Liver (tissue), 9 donors: ENCODE results near the gene PADI3. TPM values are rescaled to one million over a fixed set of nuclear protein-coding genes. Genes with fewer than 3 reads are reported as not detected.

ENCODE experiments used
- DNase-seq: peaks from one replicate; pipeline ENCODE4 v3.0.0-alpha.2; 2017; ENCODE audit warnings: low spot score
- H3K27ac ChIP-seq, 2 donors: one replicate each; pipeline ENCODE4 v1.7.0; 2013; ENCODE audit warnings: inconsistent platforms in 2 of 2, low read length in 2 of 2, control low read depth in 1 of 2, low read depth in 1 of 2, mild to moderate bottlenecking in 1 of 2
- H3K27me3 ChIP-seq, 4 donors: one replicate each; pipeline versions ENCODE4 v1.6.1 to v1.7.0; 2013; ENCODE audit warnings: low read length in 3 of 4, inconsistent platforms in 1 of 4, mild to moderate bottlenecking in 1 of 4, moderate library complexity in 1 of 4; ENCODE audit not compliant: control insufficient read depth in 4 of 4, insufficient read depth in 4 of 4
- H3K36me3 ChIP-seq, 4 donors: one replicate each; pipeline versions ENCODE4 v1.6.1 to v1.7.0; 2013; ENCODE audit warnings: low read length in 3 of 4, mild to moderate bottlenecking in 3 of 4, low read depth in 1 of 4, moderate library complexity in 1 of 4; ENCODE audit not compliant: control insufficient read depth in 4 of 4, insufficient read depth in 3 of 4
- H3K4me1 ChIP-seq, 4 donors: one replicate each; pipeline versions ENCODE4 v1.6.1 to v1.7.0; 2013; ENCODE audit warnings: low read length in 3 of 4, mild to moderate bottlenecking in 3 of 4, moderate library complexity in 1 of 4; ENCODE audit not compliant: control insufficient read depth in 4 of 4, insufficient read depth in 4 of 4
- H3K4me3 ChIP-seq, 3 donors: one replicate each; pipeline versions ENCODE4 v1.6.1 to v1.7.0; 2013; ENCODE audit warnings: low read length in 3 of 3, control low read depth in 1 of 3, low read depth in 1 of 3, mild to moderate bottlenecking in 1 of 3
- H3K9ac ChIP-seq, 2 donors: one replicate each; pipeline ENCODE4 v1.7.0; 2013; ENCODE audit warnings: low read length in 2 of 2, mild to moderate bottlenecking in 2 of 2, moderate library complexity in 2 of 2, control low read depth in 1 of 2, low read depth in 1 of 2
- H3K9me3 ChIP-seq, 4 donors: one replicate each; pipeline versions ENCODE4 v1.6.1 to v1.7.0; 2013; ENCODE audit warnings: low read length in 3 of 4; ENCODE audit not compliant: control insufficient read depth in 4 of 4
- ATF3 ChIP-seq: IDR thresholded peaks from 2 replicates; pipeline ENCODE4 v1.6.1; 2016; ENCODE audit warnings: antibody characterized with exemption
- CTCF ChIP-seq: fragments of 150-350 bp; IDR thresholded peaks from 2 replicates; pipeline ENCODE4 v1.5.1; 2017; ENCODE audit warnings: improper control_type of control experiment, low read depth, low read length; ENCODE audit not compliant: missing input control
- EGR1 ChIP-seq, 2 donors: IDR thresholded peaks; 2 replicates each; pipeline ENCODE4 v1.6.1; 2016 to 2018; ENCODE audit warnings: antibody characterized with exemption in 2 of 2, low read depth in 2 of 2
- FOXA1 ChIP-seq: IDR thresholded peaks from 2 replicates; pipeline ENCODE4 v1.6.1; 2016; ENCODE audit warnings: antibody characterized with exemption
- FOXA2 ChIP-seq: IDR thresholded peaks from 2 replicates; pipeline ENCODE4 v1.6.1; 2016; ENCODE audit warnings: antibody characterized with exemption
- GABPA ChIP-seq, 2 donors: IDR thresholded peaks in 1 of 2; conservative IDR thresholded peaks in 1 of 2; 2 replicates each; pipeline ENCODE4 v1.6.1; 2016; ENCODE audit warnings: antibody characterized with exemption in 2 of 2, mild to moderate bottlenecking in 1 of 2, moderate library complexity in 1 of 2
- HNF4A ChIP-seq, 2 donors: conservative IDR thresholded peaks; 2 replicates each; pipeline ENCODE4 v1.6.1; 2016; ENCODE audit warnings: antibody characterized with exemption in 2 of 2, mild to moderate bottlenecking in 2 of 2
- HNF4G ChIP-seq: IDR thresholded peaks from 2 replicates; pipeline ENCODE4 v1.6.1; 2016; ENCODE audit warnings: antibody characterized with exemption
- JUND ChIP-seq, 2 donors: IDR thresholded peaks; 2 replicates each; pipeline ENCODE4 v1.6.1; 2016; ENCODE audit warnings: antibody characterized with exemption in 2 of 2
- MAX ChIP-seq: IDR thresholded peaks from 2 replicates; pipeline ENCODE4 v1.6.1; 2016; ENCODE audit warnings: antibody characterized with exemption
- NR2F2 ChIP-seq: IDR thresholded peaks from 2 replicates; pipeline ENCODE4 v1.6.1; 2016; ENCODE audit warnings: antibody characterized with exemption
- RAD21 ChIP-seq, 2 donors: IDR thresholded peaks; 2 replicates each; pipeline ENCODE4 v1.6.1; 2016; ENCODE audit warnings: antibody characterized with exemption in 2 of 2, mild to moderate bottlenecking in 2 of 2
- REST ChIP-seq: IDR thresholded peaks from 2 replicates; pipeline ENCODE4 v1.6.1; 2016; ENCODE audit warnings: antibody characterized with exemption, mild to moderate bottlenecking
- RXRA ChIP-seq, 2 donors: IDR thresholded peaks; 2 replicates each; pipeline ENCODE4 v1.6.1; 2017 to 2018; ENCODE audit warnings: antibody characterized with exemption in 2 of 2, mild to moderate bottlenecking in 1 of 2
- SP1 ChIP-seq: IDR thresholded peaks from 2 replicates; pipeline ENCODE4 v1.6.1; 2018; ENCODE audit warnings: antibody characterized with exemption, mild to moderate bottlenecking
- TAF1 ChIP-seq: conservative IDR thresholded peaks from 2 replicates; pipeline ENCODE4 v1.6.1; 2016; ENCODE audit warnings: antibody characterized with exemption, mild to moderate bottlenecking
- YY1 ChIP-seq: IDR thresholded peaks from 2 replicates; pipeline ENCODE4 v1.6.1; 2016; ENCODE audit warnings: antibody characterized with exemption, mild to moderate bottlenecking
- ZBTB33 ChIP-seq: IDR thresholded peaks from 2 replicates; pipeline ENCODE4 v1.6.1; 2016; ENCODE audit warnings: antibody characterized with exemption
- WGBS: extraction: QIAGEN DNeasy Blood & Tissue Kit; methylation state at CpG from one replicate; pipeline ENCODE4 v1.1.7; 2013; 5-methylcytosine and 5-hydroxymethylcytosine counted together
- polyA plus RNA-seq, 2 donors: library from polyadenylated mRNA; stranded (reverse) in 1 of 2; unstranded in 1 of 2; fragments of 200-250 nt in 1 of 2; fragments of >200 nt in 1 of 2; fragmentation: Nextera tagmentation in 1 of 2; extraction: Ambion mirVana in 1 of 2; gene quantifications; one replicate each; pipeline versions ENCODE4 v1.2.1 to v1.2.3, GENCODE V29; 2013 to 2015
- total RNA-seq, 2 donors: library from RNA; depleted of rRNA; stranded (reverse); fragments of >200 nt; gene quantifications; one replicate each; pipeline ENCODE4 v1.2.3, GENCODE V29; 2014
- donor health status: healthy.
- donor health status: healthy.
- donor health status: healthy.
- donor health status: healthy.
- donor health status: healthy.

PADI3 gene
- total and polyA plus RNA-seq, 4 donors: not detected

- 82% methylated on average over 9 of the region's 9 CpGs for WGBS
- Histone ChIP-seq H3K4me1 (no peaks in the 10 kb centered on the region), H3K9ac (no peak overlapping the region), H3K36me3 (no peaks in the 10 kb centered on the region), H3K27me3 (no peaks in the 10 kb centered on the region), H3K4me3 (no peak overlapping the region), H3K9me3 (peaks cover 0 to 2% (median 2%) of the 10 kb centered on the region in 4 donors), H3K27ac (no peak overlapping the region)
- TF ChIP-seq SP1: no peak
- no peak for TF ChIP-seq REST
- no peak for TF ChIP-seq JUND (IDR thresholded peaks at IDR 0.05)
- no peak for TF ChIP-seq TAF1
- TF ChIP-seq NR2F2: no peak
- no peak for TF ChIP-seq FOXA2
- TF ChIP-seq EGR1 (IDR thresholded peaks at IDR 0.05; ENCODE audit: low read depth in 2 of 2): no peak
- no peak for TF ChIP-seq GABPA (IDR thresholded peaks at IDR 0.05 in 1 of 2, conservative IDR thresholded peaks at IDR 0.05 in 1 of 2)
- no peak for TF ChIP-seq YY1
- no peak for TF ChIP-seq HNF4G
- TF ChIP-seq FOXA1: no peak
- no peak for TF ChIP-seq MAX
- no peak for TF ChIP-seq RAD21 (IDR thresholded peaks at IDR 0.05)
- no peak for TF ChIP-seq HNF4A (conservative IDR thresholded peaks at IDR 0.05)
- no peak for DNase-seq
These were observed 67.8 kb downstream of the PADI3 start for GRCh38 chr1:17316704-17317103.

- Histone ChIP-seq H3K4me3 (no peak overlapping the region), H3K36me3 (no peaks in the 10 kb centered on the region), H3K27me3 (no peaks in the 10 kb centered on the region), H3K4me1 (no peaks in the 10 kb centered on the region), H3K9ac (no peak overlapping the region), H3K9me3 (peaks cover 0 to 2% (median 2%) of the 10 kb centered on the region in 4 donors), H3K27ac (no peak overlapping the region)
- no peak for DNase-seq
- WGBS: 58% methylated on average over 6 of the region's 6 CpGs
- TF ChIP-seq YY1 (no peak), EGR1 (IDR thresholded peaks at IDR 0.05; ENCODE audit: low read depth in 2 of 2) (no peak), ATF3 (no peak), ZBTB33 (no peak), GABPA (IDR thresholded peaks at IDR 0.05 in 1 of 2, conservative IDR thresholded peaks at IDR 0.05 in 1 of 2) (no peak), SP1 (no peak), MAX (no peak), NR2F2 (no peak), HNF4G (no peak), HNF4A (conservative IDR thresholded peaks at IDR 0.05) (no peak), FOXA2 (no peak), CTCF (no peak), REST (no peak), TAF1 (no peak), FOXA1 (no peak), RAD21 (IDR thresholded peaks at IDR 0.05) (no peak), RXRA (IDR thresholded peaks at IDR 0.05) (no peak)
These were observed 69.4 kb downstream of the PADI3 start for GRCh38 chr1:17318262-17318661.
